Forelimb muscle (tissue), 1 donor: Measurements from ENCODE around the gene ADPRH. TPM values are rescaled to one million over a fixed set of nuclear protein-coding genes. Genes with fewer than 3 reads are reported as not detected.

Source experiments
- DNase-seq: peaks from one replicate; pipeline ENCODE4 v3.0.0-alpha.2; 2013; ENCODE audit warnings: low read depth
- polyA plus RNA-seq: library from polyadenylated mRNA; unstranded; fragments of 120-200 nt; gene quantifications from one replicate; pipeline ENCODE4 v1.2.1, GENCODE V29; 2013; ENCODE audit not compliant: insufficient read length

The ADPRH gene
- polyA plus RNA-seq, 1 donor, result 9.3 TPM

DNA sequence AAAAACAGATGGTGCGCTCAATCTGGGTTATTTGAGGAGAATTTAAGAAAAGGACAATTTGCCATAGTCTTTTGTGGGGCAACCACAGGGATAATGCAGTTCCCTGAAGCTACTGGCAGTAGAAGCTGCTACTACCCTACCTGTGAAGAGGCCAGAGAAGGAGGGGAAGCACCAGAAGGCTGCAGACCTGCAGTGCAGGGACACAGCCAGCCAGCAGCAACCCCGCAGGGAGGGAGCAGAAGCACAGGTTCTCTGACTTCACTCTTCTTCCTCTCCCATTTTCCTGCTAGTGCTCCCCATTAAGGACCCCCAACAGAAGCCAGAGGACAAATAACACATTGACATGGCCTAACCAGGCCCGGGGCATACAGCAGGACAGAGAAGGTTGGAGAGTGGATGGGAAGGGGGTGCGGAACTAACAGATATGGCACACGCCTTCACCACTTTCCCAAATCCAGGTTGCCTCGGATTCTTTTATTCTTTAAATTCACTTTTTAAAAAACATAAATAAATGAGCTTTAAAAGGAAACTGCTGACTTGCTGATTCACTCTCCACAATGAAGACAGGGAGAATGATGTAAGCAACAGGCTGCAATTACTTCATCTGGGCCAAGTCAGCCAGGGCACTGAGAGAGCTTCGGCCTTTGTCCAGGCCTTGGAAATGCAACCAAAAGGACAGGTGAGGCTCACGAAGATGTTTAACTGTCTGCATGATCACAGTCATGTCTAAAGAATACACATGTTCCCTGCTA is 51.0 kb downstream of the ADPRH start:
- DNase-seq, result no peak

- no peak for DNase-seq
Observed at GRCh38 chr3:119630880-119631329, 51.6 kb downstream of the ADPRH start.

DNA sequence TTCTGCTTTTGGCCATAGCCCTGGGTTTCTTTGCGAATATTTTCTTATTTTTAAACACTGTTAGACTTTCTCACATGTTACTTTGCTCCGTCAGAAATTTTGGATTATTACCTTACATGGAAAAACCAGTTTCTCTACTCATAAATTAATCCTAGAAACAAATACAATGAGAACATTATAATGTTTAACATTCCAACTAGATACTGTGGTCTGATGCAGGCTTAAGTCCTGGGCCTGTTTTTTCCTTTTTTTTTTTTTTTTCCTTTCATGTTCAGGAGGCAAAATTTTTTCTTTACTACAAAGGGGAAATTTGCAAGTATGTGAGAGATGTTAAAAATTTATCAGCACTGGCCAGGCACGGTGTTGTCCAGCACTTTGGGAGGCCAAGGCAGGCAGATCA is 52.2 kb downstream of the ADPRH start:
- no peak for DNase-seq

DNA sequence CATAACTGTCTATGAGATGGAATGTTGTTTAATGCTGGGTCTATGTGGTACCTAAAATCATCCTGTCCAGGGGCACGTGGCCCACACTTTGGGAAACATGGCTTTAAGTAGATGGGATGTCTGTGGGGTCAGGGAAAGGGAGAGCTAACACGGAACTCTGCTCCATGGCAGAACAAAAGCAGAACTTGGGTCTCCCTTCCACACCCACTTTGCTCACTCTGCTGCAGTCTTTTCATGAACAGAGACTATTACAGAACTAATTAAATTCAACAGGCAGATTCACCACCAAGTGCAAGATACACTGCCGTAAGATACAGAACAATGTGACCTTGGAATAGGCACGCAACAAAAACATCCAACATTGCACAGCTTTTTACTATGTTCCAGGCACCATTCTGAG is 52.9 kb downstream of the ADPRH start:
- no peak for DNase-seq

DNA sequence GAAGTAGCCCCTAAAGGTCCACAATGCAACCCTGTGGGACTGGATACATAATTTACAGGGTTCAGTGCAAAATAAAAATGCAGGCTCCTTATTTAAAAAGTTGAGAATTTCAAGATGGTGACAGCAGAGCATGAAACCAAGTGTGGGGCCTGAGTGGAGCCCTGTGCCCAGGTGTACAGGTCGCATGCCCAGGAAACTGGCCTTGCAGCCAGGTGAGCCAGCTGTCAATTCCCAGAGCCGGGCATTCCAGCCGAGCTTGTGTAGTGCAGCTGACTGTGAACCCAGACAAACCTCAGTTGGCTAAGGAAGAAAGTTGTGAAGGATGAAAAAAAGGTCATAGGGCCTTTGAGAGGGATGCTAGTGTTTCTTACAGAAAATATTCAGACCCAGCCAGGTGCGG is 53.5 kb downstream of the ADPRH start:
- no peak for DNase-seq

- DNase-seq, result no peak
Observed at GRCh38 chr3:119635719-119636118, 56.4 kb downstream of the ADPRH start.

GRCh38 chr3:119636249-119636648 is 57.0 kb downstream of the ADPRH start:
- no peak for DNase-seq

- DNase-seq, result no peak
Observed at GRCh38 chr3:119636891-119637611, 57.8 kb downstream of the ADPRH start.

DNA sequence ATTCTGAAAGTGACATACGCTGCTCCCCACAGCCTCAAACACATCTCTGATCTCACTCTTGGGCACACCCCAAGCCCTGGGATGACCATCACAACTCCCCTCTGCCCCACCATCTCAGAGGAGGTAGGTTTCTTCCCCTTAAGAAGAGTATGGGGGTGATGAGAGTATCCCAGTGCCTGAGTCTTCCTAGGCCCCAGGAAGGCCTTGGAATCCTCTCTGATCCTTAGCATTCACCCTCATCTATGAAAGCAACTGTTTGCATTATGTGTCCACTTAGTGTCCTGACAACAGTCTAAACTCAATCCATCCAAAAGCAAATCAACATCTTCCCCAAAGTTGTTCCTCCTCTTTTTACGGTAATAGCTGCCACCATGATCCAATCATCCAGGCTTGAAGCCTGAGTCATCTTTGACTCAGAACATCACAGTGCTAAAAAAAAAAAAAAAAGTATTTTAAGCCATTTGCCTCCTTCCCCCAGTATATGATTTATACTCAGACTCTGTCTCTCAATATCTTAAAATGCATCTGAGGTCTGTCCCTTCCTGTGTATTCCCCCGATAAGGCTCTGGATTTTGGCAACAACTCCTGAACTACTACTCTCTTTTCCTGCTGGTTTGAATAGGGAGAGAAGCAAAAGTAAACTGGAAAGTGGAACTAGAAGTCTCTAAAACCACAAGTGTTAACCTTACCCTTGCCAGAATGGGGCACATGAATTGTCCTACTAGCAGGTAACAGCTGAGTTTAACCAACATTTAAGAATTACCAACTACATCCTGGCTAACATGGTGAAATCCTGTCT is 58.6 kb downstream of the ADPRH start:
- DNase-seq, result no peak

Other genes starting within 250 kb of the ADPRH start
- 42.6 TPM for gene TMEM39A, start 115.9 kb upstream of the ADPRH start, polyA plus RNA-seq
- gene POGLUT1, start 110.5 kb upstream of the ADPRH start, polyA plus RNA-seq, result 12.0 TPM
- 77.5 TPM for gene TIMMDC1, start 80.9 kb upstream of the ADPRH start, polyA plus RNA-seq
- gene CD80, start 19.9 kb upstream of the ADPRH start, polyA plus RNA-seq, result not detected
- gene PLA1A, start 18.4 kb downstream of the ADPRH start, polyA plus RNA-seq, result 0.22 TPM
- gene POPDC2, start 81.1 kb downstream of the ADPRH start, polyA plus RNA-seq, result 38.2 TPM
- gene COX17, start 97.9 kb downstream of the ADPRH start, polyA plus RNA-seq, result 68.4 TPM
- gene CFAP91, start 123.5 kb downstream of the ADPRH start, polyA plus RNA-seq, result 0.56 TPM
- 0.33 TPM for gene NR1I2, start 202.6 kb downstream of the ADPRH start, polyA plus RNA-seq